Natural killer cell treated with Interleukin-12 subunit alpha and Interleukin-12 subunit beta and Interleukin-15 and Interleukin-18, amount 100 ng/mL, for 72 hours (primary cell): ENCODE results near the gene RBM42. TPM values are rescaled to one million over a fixed set of nuclear protein-coding genes. Genes with fewer than 3 reads are reported as not detected.
A peak's percentile ranks its signal among the peaks of the same experiment; 100 is the strongest.

Experiments
- ATAC-seq, 2 donors: fragments of 150-1000 bp; cut with Tn5 transposase in 1 of 2; sonication (Bioruptor Pico), chemical (Tn5 transposase) in 1 of 2; 2 replicates each; pipeline ENCODE4 v1.10.0; 2021
- DNase-seq: peaks from one replicate; pipeline ENCODE4 v3.0.0; 2022; ENCODE audit warnings: low spot score
- H3K27ac Mint-ChIP-seq, 2 donors: 1 replicate in 1 of 2; 2 replicates in 1 of 2; pipeline ENCODE4 v1.8.0; 2022; ENCODE audit warnings: mixed read lengths in 2 of 2, mild to moderate bottlenecking in 1 of 2, moderate library complexity in 1 of 2
- H3K27me3 Mint-ChIP-seq, 2 donors: 1 replicate in 1 of 2; 2 replicates in 1 of 2; pipeline ENCODE4 v1.8.0; 2022; ENCODE audit warnings: mixed read lengths in 2 of 2
- H3K36me3 Mint-ChIP-seq: one replicate; pipeline ENCODE4 v1.8.0; 2022; ENCODE audit warnings: mixed read lengths
- H3K4me1 Mint-ChIP-seq, 2 donors: 1 replicate in 1 of 2; 2 replicates in 1 of 2; pipeline ENCODE4 v1.8.0; 2022; ENCODE audit warnings: low read depth in 2 of 2, mixed read lengths in 2 of 2, mild to moderate bottlenecking in 1 of 2
- H3K4me3 Mint-ChIP-seq: one replicate; pipeline ENCODE4 v1.8.0; 2022; ENCODE audit warnings: mixed read lengths
- H3K9me3 Mint-ChIP-seq: 2 replicates; pipeline ENCODE4 v1.8.0; 2022; ENCODE audit warnings: mixed read lengths
- total RNA-seq, 2 donors: library from RNA; stranded (reverse); gene quantifications; one replicate each; pipeline ENCODE4 v1.2.3, GENCODE V29; 2022

The RBM42 gene
- total RNA-seq, 2 donors from 2014 or later = 109 to 110 TPM

DNA sequence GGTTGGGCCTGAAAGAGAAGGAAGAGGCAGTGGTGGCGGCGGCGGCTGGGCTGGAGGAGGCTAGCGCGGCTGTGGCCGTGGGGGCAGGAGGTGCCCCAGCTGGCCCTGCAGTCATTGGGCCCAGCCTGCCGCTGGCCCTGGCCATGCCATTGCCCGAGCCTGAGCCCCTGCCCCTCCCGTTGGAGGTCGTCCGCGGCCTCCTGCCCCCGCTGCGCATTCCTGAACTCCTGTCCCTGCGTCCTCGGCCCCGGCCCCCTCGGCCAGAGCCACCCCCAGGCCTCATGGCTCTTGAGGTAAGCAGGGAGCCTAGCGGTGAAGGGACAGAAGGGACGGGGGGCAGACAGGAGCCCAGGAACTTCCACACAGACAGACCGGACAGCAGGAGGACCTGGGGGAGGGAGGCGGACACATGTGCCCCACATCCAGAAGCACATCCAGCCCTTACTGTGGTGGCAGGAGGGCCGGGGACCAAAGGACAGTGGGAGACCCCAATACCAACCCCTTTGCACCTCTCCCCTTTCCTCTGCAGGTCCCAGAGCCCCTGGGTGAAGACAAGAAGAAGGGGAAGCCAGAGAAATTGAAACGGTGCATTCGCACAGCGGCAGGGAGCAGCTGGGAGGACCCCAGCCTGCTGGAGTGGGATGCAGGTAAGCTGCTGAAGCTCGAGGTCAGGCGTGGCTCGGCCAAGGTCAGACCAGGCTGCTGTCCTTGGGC is 5.0 kb downstream of the RBM42 start:
- Mint-ChIP-seq H3K36me3 (peaks cover 28% of the 10 kb centered on the region), H3K27me3 (no peaks in the 10 kb centered on the region), H3K27ac (peak overlapping the region in 1 of 2 donors; percentile 35), H3K9me3 (no peaks in the 10 kb centered on the region), H3K4me1 (peaks cover 12 to 24% of the 10 kb centered on the region in 2 donors), H3K4me3 (no peak overlapping the region)
- no peak for DNase-seq
- no peak for ATAC-seq

- peak in 1 of 2 donors; percentile 37 for ATAC-seq
- Mint-ChIP-seq H3K4me1 (peaks cover 11 to 20% of the 10 kb centered on the region in 2 donors), H3K27me3 (no peaks in the 10 kb centered on the region), H3K36me3 (peaks cover 15% of the 10 kb centered on the region), H3K4me3 (no peak overlapping the region), H3K9me3 (no peaks in the 10 kb centered on the region), H3K27ac (no peak overlapping the region)
- peak; percentile 8 for DNase-seq
Observed at GRCh38 chr19:35636651-35637050, 7.8 kb downstream of the RBM42 start.

- no peaks in the 10 kb centered on the region for H3K9me3 Mint-ChIP-seq
- H3K4me1 Mint-ChIP-seq = peaks cover 11 to 16% of the 10 kb centered on the region in 2 donors
- H3K36me3 Mint-ChIP-seq = peaks cover 11% of the 10 kb centered on the region
- ATAC-seq = no peak
- no peak overlapping the region for H3K27ac Mint-ChIP-seq
- peak; percentile 52 for DNase-seq
- no peak overlapping the region for H3K4me3 Mint-ChIP-seq
- H3K27me3 Mint-ChIP-seq = no peaks in the 10 kb centered on the region
Observed at GRCh38 chr19:35637165-35637564, 8.3 kb downstream of the RBM42 start.

GRCh38 chr19:35639321-35639639 is 10.4 kb downstream of the RBM42 start:
- no peak for ATAC-seq
- DNase-seq = no peak
- H3K9me3 Mint-ChIP-seq = no peaks in the 10 kb centered on the region
- no peak overlapping the region for H3K4me3 Mint-ChIP-seq
- no peaks in the 10 kb centered on the region for H3K27me3 Mint-ChIP-seq
- H3K36me3 Mint-ChIP-seq = peaks cover 5% of the 10 kb centered on the region
- peaks cover 6 to 14% of the 10 kb centered on the region in 2 donors for H3K4me1 Mint-ChIP-seq
- peak overlapping the region in 1 of 2 donors; percentile 10 for H3K27ac Mint-ChIP-seq

GRCh38 chr19:35639863-35640262 is 11.0 kb downstream of the RBM42 start:
- Mint-ChIP-seq H3K27ac (peak overlapping the region in 1 of 2 donors; percentile 10), H3K27me3 (no peaks in the 10 kb centered on the region), H3K4me3 (no peak overlapping the region), H3K4me1 (peaks cover 10 to 20% of the 10 kb centered on the region in 2 donors), H3K36me3 (peaks cover 5% of the 10 kb centered on the region), H3K9me3 (no peaks in the 10 kb centered on the region)
- DNase-seq (no peak), ATAC-seq (no peak)

GRCh38 chr19:35641515-35642151 is 12.8 kb downstream of the RBM42 start, which contains the start of gene ETV2:
TSS of gene ETV2 (plus strand) at chr19:35641745. CDS start at chr19:35642461, 716 bp downstream.
- Mint-ChIP-seq H3K27me3 (no peaks in the 10 kb centered on the region), H3K36me3 (no peaks in the 10 kb centered on the region), H3K9me3 (no peaks in the 10 kb centered on the region), H3K4me1 (peaks cover 16 to 25% of the 10 kb centered on the region in 2 donors), H3K27ac (peak within 1 kb of the TSS; percentile 39 to 90), H3K4me3 (peak within 1 kb of the TSS; percentile 85)
- ATAC-seq = no peak
- DNase-seq = peak; percentile 80

DNA sequence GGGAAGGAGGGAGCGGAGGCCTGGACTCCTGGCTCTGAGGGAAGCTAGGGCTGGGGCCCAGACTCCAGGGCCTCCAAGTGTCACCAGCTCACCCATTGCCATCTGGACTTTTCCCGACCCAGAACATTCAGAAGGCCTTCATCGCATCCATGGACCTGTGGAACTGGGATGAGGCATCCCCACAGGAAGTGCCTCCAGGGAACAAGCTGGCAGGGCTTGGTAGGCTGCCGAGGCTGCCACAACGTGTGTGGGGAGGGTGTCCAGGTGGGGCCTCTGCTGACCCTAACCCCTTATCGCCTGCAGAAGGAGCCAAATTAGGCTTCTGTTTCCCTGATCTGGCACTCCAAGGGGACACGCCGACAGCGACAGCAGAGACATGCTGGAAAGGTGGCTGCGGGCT is 13.5 kb downstream of the RBM42 start:
- Mint-ChIP-seq H3K27me3 (no peaks in the 10 kb centered on the region), H3K9me3 (no peaks in the 10 kb centered on the region), H3K4me3 (peak overlapping the region; percentile 85), H3K36me3 (no peaks in the 10 kb centered on the region), H3K27ac (peak overlapping the region; percentile 39 to 90), H3K4me1 (peaks cover 16 to 25% of the 10 kb centered on the region in 2 donors)
- no peak for DNase-seq
- no peak for ATAC-seq

GRCh38 chr19:35642798-35643254 is 14.0 kb downstream of the RBM42 start:
- no peaks in the 10 kb centered on the region for H3K27me3 Mint-ChIP-seq
- H3K36me3 Mint-ChIP-seq = no peaks in the 10 kb centered on the region
- H3K4me3 Mint-ChIP-seq = peak overlapping the region; percentile 85
- DNase-seq (no peak), ATAC-seq (no peak)
- H3K9me3 Mint-ChIP-seq = no peaks in the 10 kb centered on the region
- H3K4me1 Mint-ChIP-seq = peaks cover 16 to 25% of the 10 kb centered on the region in 2 donors
- H3K27ac Mint-ChIP-seq = peak overlapping the region; percentile 71 to 90

GRCh38 chr19:35643255-35644205 is 14.7 kb downstream of the RBM42 start:
- peak; percentile 68 to 71 for ATAC-seq
- Mint-ChIP-seq H3K27ac (peak overlapping the region; percentile 71 to 90), H3K4me3 (peak overlapping the region; percentile 85), H3K27me3 (no peaks in the 10 kb centered on the region), H3K4me1 (peaks cover 16 to 25% of the 10 kb centered on the region in 2 donors), H3K9me3 (no peaks in the 10 kb centered on the region), H3K36me3 (no peaks in the 10 kb centered on the region)
- peak; percentile 90 for DNase-seq

GRCh38 chr19:35644206-35644986 is 15.6 kb downstream of the RBM42 start:
- DNase-seq = peak; percentile 98
- Mint-ChIP-seq H3K4me3 (peak overlapping the region; percentile 85), H3K27ac (peak overlapping the region; percentile 71 to 90), H3K27me3 (no peaks in the 10 kb centered on the region), H3K36me3 (no peaks in the 10 kb centered on the region), H3K4me1 (peaks cover 23 to 29% of the 10 kb centered on the region in 2 donors), H3K9me3 (no peaks in the 10 kb centered on the region)
- peak; percentile 92 to 93 for ATAC-seq

- H3K27me3 Mint-ChIP-seq = no peaks in the 10 kb centered on the region
- no peaks in the 10 kb centered on the region for H3K9me3 Mint-ChIP-seq
- ATAC-seq = peak in 1 of 2 donors; percentile 4
- peak overlapping the region; percentile 85 for H3K4me3 Mint-ChIP-seq
- DNase-seq = peak; percentile 80
- peak overlapping the region; percentile 71 to 90 for H3K27ac Mint-ChIP-seq
- peaks cover 23 to 25% of the 10 kb centered on the region in 2 donors for H3K4me1 Mint-ChIP-seq
- H3K36me3 Mint-ChIP-seq = no peaks in the 10 kb centered on the region
Observed at GRCh38 chr19:35644987-35645679, 16.3 kb downstream of the RBM42 start.

- H3K9me3 Mint-ChIP-seq = no peaks in the 10 kb centered on the region
- peak overlapping the region; percentile 85 for H3K4me3 Mint-ChIP-seq
- H3K27me3 Mint-ChIP-seq = no peaks in the 10 kb centered on the region
- DNase-seq (no peak), ATAC-seq (no peak)
- peaks cover 23 to 27% of the 10 kb centered on the region in 2 donors for H3K4me1 Mint-ChIP-seq
- no peaks in the 10 kb centered on the region for H3K36me3 Mint-ChIP-seq
- H3K27ac Mint-ChIP-seq = peak overlapping the region; percentile 71 to 90
Observed at GRCh38 chr19:35645680-35646511, 17.1 kb downstream of the RBM42 start.
